ENCODE data around the gene DOCK1.

GRCh38 chr10:127067542-127068194 lies 162.4 kb downstream of the DOCK1 start:
- TF ChIP-seq POLR2A (IDR thresholded peaks at IDR 0.05) (no peak), CTCF (IDR thresholded peaks at IDR 0.05) (no peak)
